HCT116 (cell line): ENCODE data around the gene SERINC1.

Experiments
- CTCF ChIP-seq, 3 experiments: fragments of 200-600 bp in 1 of 3; sonication (generic) in 1 of 3; IDR thresholded peaks in 2 of 3; conservative IDR thresholded peaks in 1 of 3; 2 replicates each; pipeline ENCODE4 v1.5.1; 2012 to 2017; ENCODE audit warnings: low read depth in 2 of 3, low read length in 2 of 3, antibody characterized with exemption in 1 of 3, borderline replicate concordance in 1 of 3, control low read depth in 1 of 3, mild to moderate bottlenecking in 1 of 3, mixed read lengths in 1 of 3, mixed run types in 1 of 3, moderate library complexity in 1 of 3; ENCODE audit not compliant: insufficient read depth in 1 of 3
- FOSL1 ChIP-seq: IDR thresholded peaks from 2 replicates; pipeline ENCODE4 v1.6.1; 2012; ENCODE audit warnings: low read depth
- POLR2A ChIP-seq: IDR thresholded peaks from 2 replicates; pipeline ENCODE4 v1.7.0; 2011; ENCODE audit warnings: borderline replicate concordance; ENCODE audit not compliant: insufficient read depth, insufficient read length; ENCODE audit errors: extremely low read depth
- POLR2AphosphoS5 ChIP-seq: IDR thresholded peaks from 2 replicates; pipeline ENCODE4 v1.6.1; 2011; ENCODE audit warnings: mild to moderate bottlenecking, low read depth, low read length, moderate library complexity

GRCh38 chr6:122412001-122412400, 59.6 kb downstream of the SERINC1 start:
- TF ChIP-seq FOSL1, result no peak
- no peak for TF ChIP-seq POLR2AphosphoS5
- TF ChIP-seq CTCF (IDR thresholded peaks at IDR 0.05 in 2 of 3, conservative IDR thresholded peaks at IDR 0.05 in 1 of 3; ENCODE audit: borderline replicate concordance in 1 of 3, insufficient read depth in 1 of 3, low read depth in 2 of 3, low read length in 2 of 3), result no peak
- TF ChIP-seq POLR2A, result no peak
